GM19238 (cell line): Measurements from ENCODE around the gene ZFYVE26.

Experiments used
- DNase-seq: peaks from one replicate; pipeline ENCODE4 v3.0.0; 2011; ENCODE audit warnings: low spot score; ENCODE audit not compliant: insufficient read length

ZFYVE26 gene

DNA sequence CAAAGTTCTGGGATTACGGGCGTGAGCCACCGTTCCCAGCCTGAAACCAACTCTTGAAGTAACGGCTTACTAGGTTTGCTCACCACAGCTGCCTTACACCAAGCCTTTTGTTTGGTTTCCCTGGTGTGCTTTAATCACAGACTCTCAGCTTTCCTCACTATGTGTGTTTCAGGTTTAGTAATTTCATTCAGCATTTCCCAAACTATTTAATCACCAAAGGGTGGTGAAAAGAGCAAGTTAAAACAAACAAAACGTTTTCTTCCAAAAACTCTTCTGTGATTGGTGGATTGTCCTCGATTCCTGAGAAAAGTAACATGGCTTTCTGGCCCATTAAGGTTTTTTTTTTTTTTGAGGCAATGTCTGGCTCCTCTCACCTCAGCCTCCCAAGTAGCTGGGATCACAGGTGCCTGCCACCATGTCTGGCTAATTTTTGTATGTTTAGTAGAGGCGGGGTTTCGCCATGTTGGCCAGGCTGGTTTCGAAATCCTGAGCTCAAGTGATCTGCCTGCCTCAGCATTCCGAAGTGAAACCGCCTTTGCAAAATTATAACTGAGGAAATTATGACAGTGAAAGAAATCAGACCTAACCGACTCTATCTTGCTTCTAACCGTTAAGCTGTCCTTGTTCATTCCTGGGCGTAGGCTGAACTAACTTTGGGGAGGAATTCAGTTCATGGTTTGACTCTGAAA is 1.5 kb upstream of the ZFYVE26 start:
- no peak for DNase-seq

- DNase-seq, result no peak
Measured at GRCh38 chr14:67815573-67816225, 691 bp downstream of the ZFYVE26 start.

- no peak for DNase-seq
Measured at GRCh38 chr14:67814821-67815220, 1.6 kb downstream of the ZFYVE26 start.

DNA sequence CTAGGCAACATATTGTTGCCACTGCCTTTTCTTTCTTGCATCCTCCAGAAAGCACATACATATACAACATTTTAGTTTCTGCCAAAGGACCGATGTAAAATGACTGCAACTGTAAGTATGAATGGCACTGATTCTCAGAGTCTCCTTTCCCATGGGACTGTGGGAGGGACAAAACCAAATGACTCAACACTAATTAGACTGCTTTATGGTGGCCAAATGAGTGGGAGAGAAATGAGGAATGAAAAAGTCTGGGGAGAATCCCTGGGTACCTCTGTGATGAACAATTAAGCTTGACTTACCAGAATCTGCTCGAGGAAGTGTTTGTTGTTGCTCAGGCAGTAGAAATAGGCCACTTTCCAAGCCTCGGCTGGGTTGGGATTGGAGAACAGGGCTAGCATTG is 10.1 kb downstream of the ZFYVE26 start:
- DNase-seq, result no peak

DNA sequence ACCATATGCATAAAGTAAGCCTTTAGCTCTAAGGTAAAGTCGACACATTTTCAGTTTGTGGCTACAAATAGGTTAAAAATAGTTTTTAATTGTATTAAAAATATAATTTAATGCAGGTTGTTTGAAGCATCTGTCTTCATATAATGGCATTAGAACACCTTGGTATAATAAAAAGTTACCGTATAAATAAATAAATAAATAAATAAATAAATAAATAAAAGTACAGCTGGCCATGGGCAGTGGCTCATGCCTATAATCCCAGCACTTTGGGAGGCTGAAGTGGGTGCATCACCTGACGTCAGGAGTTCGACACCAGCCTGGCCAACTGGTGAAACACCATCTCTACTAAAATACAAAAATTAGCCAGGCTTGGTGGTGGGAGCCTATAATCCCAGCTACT is 15.6 kb downstream of the ZFYVE26 start:
- DNase-seq, result no peak

DNA sequence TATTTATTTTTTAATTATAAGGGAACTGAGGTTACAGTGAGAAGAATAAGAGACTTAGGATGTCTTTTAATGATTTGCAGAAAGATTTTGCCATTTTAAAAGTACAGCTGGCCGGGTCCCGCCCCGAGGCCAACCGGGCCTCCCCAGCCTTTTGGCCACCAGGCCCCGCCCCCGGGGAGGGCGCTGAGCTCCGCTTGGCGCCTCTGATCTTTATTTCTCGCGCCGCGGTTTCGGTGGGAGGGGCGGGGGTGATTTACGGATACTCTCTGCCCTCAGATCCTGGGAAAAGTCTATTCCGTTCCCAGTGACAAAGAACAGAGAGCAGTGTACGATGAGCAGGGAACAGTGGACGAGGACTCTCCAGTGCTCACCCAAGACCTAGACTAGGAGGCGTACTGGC is 17.7 kb downstream of the ZFYVE26 start:
- no peak for DNase-seq

DNA sequence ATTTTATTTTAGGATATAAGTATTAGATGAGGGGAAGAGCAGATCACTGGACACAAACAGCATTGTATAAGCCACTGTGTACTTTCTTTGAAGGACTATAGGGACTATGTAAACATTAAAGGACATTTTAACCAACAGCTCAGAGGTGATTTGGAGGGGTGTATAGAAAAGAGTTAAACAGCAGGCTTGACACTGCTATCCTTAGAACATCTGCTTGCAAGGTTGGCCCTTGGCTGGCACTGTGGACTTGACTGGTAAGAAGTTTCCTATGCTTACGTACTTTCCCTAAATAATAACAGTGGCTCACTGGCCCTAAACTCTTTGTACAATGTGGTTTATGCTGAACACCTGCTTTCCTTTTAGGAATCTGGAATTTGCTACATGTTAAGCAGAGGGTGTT is 28.7 kb downstream of the ZFYVE26 start:
- DNase-seq, result no peak

DNA sequence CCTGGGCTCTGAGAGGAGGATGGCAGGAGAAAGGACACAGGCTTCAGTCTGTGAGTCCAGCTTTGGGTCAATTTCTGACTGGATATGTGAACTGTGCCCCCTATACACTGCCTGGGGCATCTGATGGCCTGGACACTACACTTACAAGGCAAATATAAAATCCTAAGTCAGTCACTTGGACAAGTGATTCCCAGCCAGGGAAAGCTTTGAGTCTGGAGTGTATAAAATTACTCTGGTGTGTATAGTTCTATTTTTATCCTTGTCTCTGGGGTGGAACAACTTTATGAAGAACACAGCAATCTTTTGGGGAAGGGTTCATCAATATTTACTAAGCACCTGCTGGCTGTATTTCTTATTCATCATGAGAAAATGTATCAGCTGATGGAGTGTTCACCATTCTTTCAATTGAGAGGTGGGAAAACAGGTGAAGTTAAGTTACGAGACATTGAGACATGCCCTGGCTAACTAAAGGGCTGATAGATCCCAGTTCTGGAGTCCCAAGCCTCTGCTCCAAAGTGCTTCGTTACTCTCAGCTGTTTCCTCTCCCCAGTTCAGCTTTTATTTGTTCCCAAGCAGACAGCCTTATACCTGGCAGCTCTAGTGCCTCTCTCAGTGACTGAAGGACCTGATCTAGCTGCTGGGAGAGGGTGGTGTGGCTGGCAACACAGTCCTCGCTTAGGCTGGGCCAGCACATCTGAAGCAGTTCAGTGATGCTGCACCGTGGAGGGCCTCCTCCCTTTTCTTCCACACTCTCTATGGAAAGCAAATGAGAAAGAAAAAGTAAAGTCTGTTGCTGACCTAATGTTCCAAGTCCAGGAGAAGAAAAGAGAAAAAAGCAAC is 30.9 kb downstream of the ZFYVE26 start:
- DNase-seq, result no peak

- no peak for DNase-seq
Measured at GRCh38 chr14:67784244-67784823, 32.1 kb downstream of the ZFYVE26 start.

DNA sequence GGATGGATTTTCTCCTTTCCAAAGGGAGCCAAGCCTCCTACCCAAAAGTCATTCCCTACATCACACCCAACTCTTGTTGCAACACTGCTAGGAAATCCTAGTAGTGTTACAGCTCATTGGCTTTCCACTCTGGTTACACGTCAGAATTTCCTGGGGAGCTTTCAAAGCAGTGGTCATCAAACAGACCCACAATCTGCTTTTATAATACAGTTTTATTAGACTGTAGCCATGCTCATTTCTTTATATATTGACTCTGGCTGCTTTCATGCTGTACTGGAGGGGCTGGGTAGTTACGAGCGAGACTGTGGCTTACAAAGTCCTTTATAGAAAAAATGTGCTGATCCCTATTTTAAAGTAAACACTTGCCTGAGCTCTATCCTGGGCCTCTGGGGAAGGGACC is 34.3 kb downstream of the ZFYVE26 start:
- no peak for DNase-seq

DNA sequence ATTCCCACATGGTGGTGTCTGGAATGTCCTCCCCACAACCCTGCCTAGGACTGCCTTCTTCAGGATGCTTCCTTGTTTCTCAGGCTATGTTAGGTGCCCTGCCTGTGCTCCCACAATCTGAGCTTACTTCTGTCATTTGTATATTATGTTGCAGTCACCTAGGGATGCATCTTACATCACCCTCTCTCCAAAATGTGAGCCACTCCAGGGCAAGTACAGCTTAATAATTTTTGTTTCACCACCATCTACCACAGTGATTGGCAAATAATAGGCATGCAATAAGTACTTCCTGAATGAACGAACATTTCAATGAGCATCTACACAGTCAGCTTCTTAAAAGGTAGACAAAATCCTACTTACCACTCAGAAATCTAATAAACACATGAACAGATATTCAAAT is 37.6 kb downstream of the ZFYVE26 start:
- no peak for DNase-seq

DNA sequence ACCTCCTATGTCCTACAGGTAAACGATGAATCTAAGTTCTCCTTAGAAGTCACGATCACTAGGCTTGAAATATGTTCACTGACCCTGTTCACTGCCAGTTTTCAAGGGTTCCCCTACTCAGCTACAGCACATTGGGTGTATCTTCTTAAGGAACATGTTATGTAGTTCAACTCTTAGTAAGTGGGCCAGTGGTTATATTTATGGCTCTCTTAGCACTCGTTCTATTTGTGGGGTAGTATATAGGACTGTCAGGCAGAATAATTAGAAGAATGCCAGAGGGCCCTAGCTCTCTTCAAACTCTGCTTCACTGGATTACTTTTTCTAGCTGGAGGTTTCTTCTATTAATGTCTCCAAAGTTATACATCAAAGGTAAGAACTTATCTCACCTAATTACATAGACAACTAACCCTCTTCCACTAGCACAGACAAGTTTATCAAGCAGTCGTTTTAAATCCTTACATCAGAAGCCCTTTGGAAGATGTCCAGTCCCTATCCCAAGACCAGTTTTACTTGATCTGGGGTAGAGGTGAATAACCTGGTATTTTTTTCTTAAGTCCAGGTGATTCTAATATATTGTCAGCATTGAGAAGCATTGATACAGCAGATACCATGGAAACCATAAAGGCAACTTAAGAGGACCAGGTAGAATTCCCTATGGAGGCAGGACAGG is 39.6 kb downstream of the ZFYVE26 start:
- DNase-seq, result no peak

GRCh38 chr14:67773844-67774377 is 42.5 kb downstream of the ZFYVE26 start:
- DNase-seq, result no peak

- DNase-seq, result no peak
Measured at GRCh38 chr14:67768219-67768618, 48.2 kb downstream of the ZFYVE26 start.

- no peak for DNase-seq
Measured at GRCh38 chr14:67766035-67766680, 50.2 kb downstream of the ZFYVE26 start.

GRCh38 chr14:67765192-67765834 is 51.1 kb downstream of the ZFYVE26 start:
- no peak for DNase-seq

GRCh38 chr14:67764496-67764895 is 51.9 kb downstream of the ZFYVE26 start:
- DNase-seq, result no peak

- DNase-seq, result no peak
Measured at GRCh38 chr14:67763158-67763822, 53.1 kb downstream of the ZFYVE26 start.

DNA sequence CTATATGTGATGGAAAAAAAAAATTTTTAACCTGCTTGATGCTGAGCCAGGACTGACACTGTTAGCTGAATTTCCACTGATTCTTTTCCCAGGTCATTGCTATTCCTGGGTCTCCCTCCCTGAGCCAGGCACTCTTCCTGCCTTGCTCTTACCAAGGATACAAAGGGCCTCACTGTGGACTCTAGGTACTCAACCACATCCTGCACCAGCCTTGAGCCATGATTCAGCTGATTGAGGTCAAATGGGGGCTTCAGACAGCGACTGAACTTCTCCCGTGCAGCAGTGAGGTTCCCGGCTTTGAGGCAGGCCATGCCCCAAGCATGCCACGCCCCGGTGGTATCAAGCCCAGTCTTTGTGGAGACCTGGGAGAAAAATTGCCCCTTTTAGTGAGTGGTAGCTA is 54.3 kb downstream of the ZFYVE26 start:
- no peak for DNase-seq

DNA sequence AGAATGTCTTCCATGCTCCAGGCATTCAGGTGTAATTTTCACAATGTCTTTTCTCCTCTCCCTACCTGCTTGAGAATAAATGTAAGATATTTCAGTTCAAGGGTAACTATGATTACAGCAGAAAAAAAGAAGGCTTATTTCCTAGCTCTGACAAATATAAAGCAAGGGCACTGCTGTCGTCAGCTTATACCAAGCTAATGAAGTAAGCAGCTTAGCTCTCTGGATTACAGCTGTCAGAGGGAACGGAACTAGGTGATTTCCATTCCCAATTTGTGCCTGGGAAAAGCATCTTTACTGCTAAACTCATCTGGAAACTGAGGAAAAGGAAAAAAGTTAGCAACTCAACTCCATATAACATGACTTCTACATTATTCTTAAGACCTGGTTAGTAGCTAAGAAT is 56.5 kb downstream of the ZFYVE26 start:
- no peak for DNase-seq
